ENCODE results near the gene KLHDC8A.
"Not testable (repeated sequence)": the region's sequence is repeated elsewhere in the genome, so short reads cannot be mapped to it uniquely, and the experiment has no call there.

The KLHDC8A gene, protein sequence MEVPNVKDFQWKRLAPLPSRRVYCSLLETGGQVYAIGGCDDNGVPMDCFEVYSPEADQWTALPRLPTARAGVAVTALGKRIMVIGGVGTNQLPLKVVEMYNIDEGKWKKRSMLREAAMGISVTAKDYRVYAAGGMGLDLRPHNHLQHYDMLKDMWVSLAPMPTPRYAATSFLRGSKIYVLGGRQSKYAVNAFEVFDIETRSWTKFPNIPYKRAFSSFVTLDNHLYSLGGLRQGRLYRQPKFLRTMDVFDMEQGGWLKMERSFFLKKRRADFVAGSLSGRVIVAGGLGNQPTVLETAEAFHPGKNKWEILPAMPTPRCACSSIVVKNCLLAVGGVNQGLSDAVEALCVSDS

DNA sequence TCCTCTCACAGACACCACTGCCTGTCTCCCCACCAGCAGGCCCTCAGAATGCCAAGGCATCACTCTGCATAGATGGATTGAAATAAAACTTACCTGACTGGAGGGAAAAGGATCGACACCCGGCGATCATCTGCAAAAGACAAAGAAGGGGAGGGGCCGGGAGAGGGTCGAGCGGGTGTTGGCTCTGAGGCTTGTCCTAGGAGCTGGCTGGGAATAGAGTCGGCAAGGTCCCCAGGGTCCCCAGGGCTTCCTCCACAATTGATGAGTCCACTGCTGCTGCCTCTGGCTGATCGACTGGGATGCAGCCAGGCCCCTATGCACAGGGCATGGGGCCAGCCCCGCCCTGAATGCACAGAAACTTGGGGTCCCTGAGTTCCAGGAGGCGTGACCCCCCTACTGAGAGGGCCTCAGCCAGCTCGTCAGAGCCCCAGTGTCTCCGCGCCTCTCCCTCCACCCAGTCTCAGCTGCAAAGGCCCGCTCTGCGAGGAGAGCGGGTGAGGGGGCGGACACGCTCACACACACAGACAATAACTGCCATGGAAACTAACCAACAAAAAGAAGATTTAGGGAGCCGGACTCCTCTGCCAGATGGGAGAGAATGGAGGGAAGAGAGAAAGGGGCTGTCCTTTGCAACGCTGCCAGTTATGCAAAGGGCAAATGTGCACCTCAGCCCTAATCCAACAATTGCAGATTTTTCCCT, at the start of gene KLHDC8A:
Gene KLHDC8A (minus strand): TSS at position 483 of the 700 bp plus-strand sequence. CDS start 13,318 bp downstream, outside the sequence.
- H3K27ac ChIP-seq (ENCODE audit: low read length) = no peak within 1 kb of the TSS
- no peaks in the 10 kb centered on the region for H3K9me3 ChIP-seq (ENCODE audit: insufficient read depth, low read depth, low read length)
- peaks cover 35% of the 10 kb centered on the region for H3K4me1 ChIP-seq (ENCODE audit: insufficient read depth, low read length)
- no peak within 1 kb of the TSS; the same call in 1 of the 2 replicates for H3K4me3 ChIP-seq (ENCODE audit: low read length)
- H3K27me3 ChIP-seq (ENCODE audit: insufficient read depth, low read length) = no peaks in the 10 kb centered on the region
- no peak within 1 kb of the TSS for H3K9ac ChIP-seq (ENCODE audit: low read depth, low read length)
- H3K36me3 ChIP-seq (ENCODE audit: insufficient read depth, low read depth, low read length) = no peaks in the 10 kb centered on the region

DNA sequence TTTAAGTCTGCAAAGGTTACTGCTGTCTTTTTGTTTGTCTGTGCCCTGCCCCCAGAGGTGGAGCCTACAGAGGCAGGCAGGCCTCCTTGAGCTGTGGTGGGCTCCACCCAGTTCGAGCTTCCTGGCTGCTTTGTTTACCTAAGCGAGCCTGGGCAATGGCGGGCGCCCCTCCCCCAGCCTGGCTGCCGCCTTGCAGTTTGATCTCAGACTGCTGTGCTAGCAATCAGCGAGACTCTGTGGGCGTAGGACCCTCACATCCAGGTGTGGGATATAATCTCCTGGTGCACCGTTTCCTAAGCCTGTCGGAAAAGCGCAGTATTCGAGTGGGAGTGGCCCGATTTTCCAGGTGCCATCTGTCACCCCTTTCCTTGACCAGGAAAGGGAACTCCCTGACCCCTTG, 49.5 kb upstream of the KLHDC8A start:
- H3K36me3 ChIP-seq (ENCODE audit: insufficient read depth, low read depth, low read length); H3K27ac ChIP-seq (ENCODE audit: low read length); H3K9me3 ChIP-seq (ENCODE audit: insufficient read depth, low read depth, low read length); H3K27me3 ChIP-seq (ENCODE audit: insufficient read depth, low read length); H3K4me1 ChIP-seq (ENCODE audit: insufficient read depth, low read length); H3K4me3 ChIP-seq (ENCODE audit: low read length); H3K9ac ChIP-seq (ENCODE audit: low read depth, low read length): not testable (repeated sequence)

DNA sequence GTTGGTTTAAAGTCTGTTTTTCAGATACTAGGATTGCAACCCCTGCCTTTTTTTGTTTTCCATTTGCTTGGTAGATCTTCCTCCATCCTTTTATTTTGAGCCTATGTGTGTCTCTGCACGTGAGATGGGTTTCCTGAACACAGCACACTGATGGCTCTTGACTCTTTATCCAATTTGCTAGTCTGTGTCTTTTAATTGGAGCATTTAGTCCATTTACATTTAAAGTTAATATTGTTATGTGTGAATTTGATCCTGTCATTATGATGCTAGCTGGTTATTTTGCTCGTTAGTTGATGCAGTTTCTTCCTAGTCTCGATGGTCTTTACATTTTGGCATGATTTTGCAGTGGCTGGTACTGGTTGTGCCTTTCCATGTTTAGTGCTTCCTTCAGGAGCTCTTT, 47.8 kb upstream of the KLHDC8A start:
- H3K9me3 ChIP-seq (ENCODE audit: insufficient read depth, low read depth, low read length); H3K27me3 ChIP-seq (ENCODE audit: insufficient read depth, low read length); H3K27ac ChIP-seq (ENCODE audit: low read length); H3K36me3 ChIP-seq (ENCODE audit: insufficient read depth, low read depth, low read length); H3K4me1 ChIP-seq (ENCODE audit: insufficient read depth, low read length); H3K9ac ChIP-seq (ENCODE audit: low read depth, low read length); H3K4me3 ChIP-seq (ENCODE audit: low read length): not testable (repeated sequence)

DNA sequence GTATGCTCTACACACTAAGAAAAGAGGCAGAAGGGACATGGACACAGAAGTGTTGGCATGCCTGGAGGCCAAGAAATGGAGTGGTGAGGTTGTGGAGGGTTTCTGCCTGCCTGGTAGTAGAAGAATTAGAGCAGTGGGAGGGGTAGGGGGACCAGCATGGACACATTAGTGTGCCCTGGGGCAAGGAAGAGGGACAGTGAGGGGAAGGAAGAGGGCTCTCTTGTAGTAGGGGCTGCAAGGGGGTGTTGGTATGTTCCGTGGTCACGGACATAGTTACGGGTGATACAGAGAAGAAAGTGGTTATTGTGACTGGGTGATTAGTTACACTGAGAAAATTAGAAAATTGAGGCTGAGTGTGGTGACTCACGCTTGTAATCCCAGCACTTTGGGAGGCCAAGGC, 41.9 kb upstream of the KLHDC8A start:
- Histone ChIP-seq H3K27ac (ENCODE audit: low read length) (no peak overlapping the region), H3K4me3 (ENCODE audit: low read length) (no peak overlapping the region), H3K4me1 (ENCODE audit: insufficient read depth, low read length) (no peaks in the 10 kb centered on the region), H3K36me3 (ENCODE audit: insufficient read depth, low read depth, low read length) (no peaks in the 10 kb centered on the region), H3K9me3 (ENCODE audit: insufficient read depth, low read depth, low read length) (no peaks in the 10 kb centered on the region), H3K27me3 (ENCODE audit: insufficient read depth, low read length) (no peaks in the 10 kb centered on the region), H3K9ac (ENCODE audit: low read depth, low read length) (no peak overlapping the region)

DNA sequence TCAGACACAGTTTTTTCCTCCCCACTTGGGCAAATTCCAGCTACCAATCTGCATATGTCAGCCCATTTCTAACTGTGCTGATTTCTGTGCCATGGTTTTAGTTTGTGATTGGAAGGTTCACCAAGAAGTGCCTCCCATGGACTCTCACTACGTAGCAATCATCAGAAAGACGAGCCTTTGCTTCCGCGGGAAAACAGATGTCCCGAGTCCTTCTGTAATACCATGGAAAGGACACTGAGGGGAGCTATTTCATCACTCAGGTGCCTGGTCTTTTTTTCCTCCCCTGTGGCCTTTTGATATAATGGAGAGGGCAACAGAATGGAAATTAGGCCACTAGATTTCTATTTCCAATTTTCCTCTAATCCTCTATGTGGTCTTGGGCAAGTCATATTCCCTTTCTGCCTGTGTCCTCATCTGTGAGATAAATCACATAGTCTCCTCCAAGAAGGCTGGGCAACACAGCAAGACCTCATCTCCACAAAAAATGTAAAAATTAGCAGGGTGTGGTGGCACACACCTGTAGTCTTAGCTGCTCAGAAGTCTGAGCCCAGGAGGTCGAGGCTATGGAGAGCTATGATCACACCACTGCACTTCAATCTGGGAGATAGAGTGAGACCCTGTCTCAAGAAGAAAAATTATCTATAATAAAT, 40.4 kb upstream of the KLHDC8A start:
- Histone ChIP-seq H3K9ac (ENCODE audit: low read depth, low read length) (no peak overlapping the region), H3K4me1 (ENCODE audit: insufficient read depth, low read length) (no peaks in the 10 kb centered on the region), H3K27me3 (ENCODE audit: insufficient read depth, low read length) (no peaks in the 10 kb centered on the region), H3K36me3 (ENCODE audit: insufficient read depth, low read depth, low read length) (no peaks in the 10 kb centered on the region), H3K4me3 (ENCODE audit: low read length) (no peak overlapping the region), H3K27ac (ENCODE audit: low read length) (no peak overlapping the region), H3K9me3 (ENCODE audit: insufficient read depth, low read depth, low read length) (no peaks in the 10 kb centered on the region)

DNA sequence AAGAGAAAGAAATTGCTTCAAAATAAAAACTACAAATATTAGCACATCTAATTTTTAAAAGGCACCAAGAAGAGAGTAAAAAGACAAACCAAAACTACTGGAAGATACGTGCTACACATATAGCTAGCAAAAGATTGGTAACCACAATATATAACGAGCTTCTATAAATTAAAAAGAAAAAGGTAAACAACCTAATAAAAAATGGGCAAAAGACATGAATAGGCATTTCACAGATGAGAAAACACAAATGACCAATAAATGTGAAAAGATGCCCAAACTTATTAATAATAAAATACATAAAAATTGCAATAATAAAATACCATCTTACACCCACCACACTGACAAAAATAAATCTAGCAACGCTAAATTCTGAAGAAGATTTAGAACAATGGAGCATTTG, 38.9 kb upstream of the KLHDC8A start:
- Histone ChIP-seq H3K9me3 (ENCODE audit: insufficient read depth, low read depth, low read length) (no peaks in the 10 kb centered on the region), H3K4me3 (ENCODE audit: low read length) (no peak overlapping the region), H3K4me1 (ENCODE audit: insufficient read depth, low read length) (no peaks in the 10 kb centered on the region), H3K36me3 (ENCODE audit: insufficient read depth, low read depth, low read length) (no peaks in the 10 kb centered on the region), H3K27ac (ENCODE audit: low read length) (no peak overlapping the region), H3K27me3 (ENCODE audit: insufficient read depth, low read length) (no peaks in the 10 kb centered on the region), H3K9ac (ENCODE audit: low read depth, low read length) (no peak overlapping the region)

DNA sequence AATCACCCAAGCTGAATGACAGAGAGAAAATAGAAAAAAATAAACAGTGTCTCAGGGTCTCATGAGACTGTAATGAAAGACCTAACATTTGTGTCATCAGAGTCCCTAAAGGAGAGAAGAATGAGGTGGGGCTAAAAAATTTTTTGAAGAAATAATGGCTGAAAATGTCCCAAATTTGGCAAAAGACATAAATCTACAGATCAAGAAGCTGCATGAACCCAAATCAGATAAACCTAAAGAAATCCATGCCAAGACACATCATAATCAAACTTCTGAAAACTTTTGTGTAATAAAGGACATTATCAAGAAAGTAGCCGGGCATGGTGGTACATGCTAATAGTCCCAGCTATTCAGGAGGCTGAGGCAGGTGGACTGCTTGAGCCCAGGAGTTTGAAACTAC, 35.9 kb upstream of the KLHDC8A start:
- H3K9ac ChIP-seq (ENCODE audit: low read depth, low read length) = no peak overlapping the region

DNA sequence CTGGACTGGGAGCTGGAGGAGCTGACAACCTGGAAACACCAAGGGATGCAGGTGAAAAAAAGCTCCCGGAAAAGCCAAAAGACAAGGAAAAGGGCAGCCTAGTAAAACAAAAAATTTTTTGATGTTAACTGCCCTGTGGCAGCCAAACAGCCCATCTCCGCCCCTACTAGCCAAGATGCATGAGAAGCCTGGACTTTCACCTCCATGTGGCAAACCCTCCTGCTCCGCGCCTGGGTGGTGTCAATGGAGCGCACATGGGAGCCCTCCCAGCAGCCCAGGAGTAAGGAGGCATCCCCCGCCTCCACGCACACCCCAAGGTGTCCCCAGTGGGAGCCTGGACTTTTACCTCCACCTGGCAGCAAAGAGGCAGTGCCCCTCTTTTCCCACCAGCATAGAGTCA, 34.7 kb upstream of the KLHDC8A start:
- H3K27ac ChIP-seq (ENCODE audit: low read length) = no peak overlapping the region
- H3K27me3 ChIP-seq (ENCODE audit: insufficient read depth, low read length) = no peaks in the 10 kb centered on the region
- no peak overlapping the region for H3K4me3 ChIP-seq (ENCODE audit: low read length)
- no peaks in the 10 kb centered on the region for H3K36me3 ChIP-seq (ENCODE audit: insufficient read depth, low read depth, low read length)
- no peak overlapping the region for H3K9ac ChIP-seq (ENCODE audit: low read depth, low read length)
- no peaks in the 10 kb centered on the region for H3K9me3 ChIP-seq (ENCODE audit: insufficient read depth, low read depth, low read length)
- no peaks in the 10 kb centered on the region for H3K4me1 ChIP-seq (ENCODE audit: insufficient read depth, low read length)

More for the DNA sequence above, 35.9 kb upstream of the KLHDC8A start:
- no peaks in the 10 kb centered on the region for H3K36me3 ChIP-seq (ENCODE audit: insufficient read depth, low read depth, low read length)
- no peaks in the 10 kb centered on the region for H3K4me1 ChIP-seq (ENCODE audit: insufficient read depth, low read length)
- H3K27ac ChIP-seq (ENCODE audit: low read length) = no peak overlapping the region
- no peaks in the 10 kb centered on the region for H3K9me3 ChIP-seq (ENCODE audit: insufficient read depth, low read depth, low read length)
- H3K4me3 ChIP-seq (ENCODE audit: low read length) = no peak overlapping the region
- no peaks in the 10 kb centered on the region for H3K27me3 ChIP-seq (ENCODE audit: insufficient read depth, low read length)

DNA sequence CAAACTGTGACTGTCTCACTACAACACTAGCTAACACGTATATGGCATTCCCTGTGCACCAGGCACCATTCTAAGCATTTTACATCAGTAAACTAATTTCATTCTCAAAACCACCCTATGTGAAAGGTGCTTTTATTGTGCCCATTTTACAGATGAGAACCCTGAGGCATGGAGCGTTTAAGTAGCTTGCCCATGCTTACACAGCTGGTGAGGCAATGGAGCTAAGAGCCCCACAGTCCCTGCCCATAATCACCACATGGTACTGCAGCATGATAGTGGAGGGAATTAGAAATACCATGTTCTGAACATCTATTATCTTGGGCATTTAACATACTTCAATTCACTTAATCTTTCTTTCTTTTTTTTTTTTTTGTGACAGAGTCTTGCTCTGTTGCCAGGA, 31.1 kb upstream of the KLHDC8A start:
- H3K27me3 ChIP-seq (ENCODE audit: insufficient read depth, low read length) = no peaks in the 10 kb centered on the region
- no peak overlapping the region for H3K9ac ChIP-seq (ENCODE audit: low read depth, low read length)
- no peak overlapping the region for H3K27ac ChIP-seq (ENCODE audit: low read length)
- no peaks in the 10 kb centered on the region for H3K36me3 ChIP-seq (ENCODE audit: insufficient read depth, low read depth, low read length)
- no peaks in the 10 kb centered on the region for H3K4me1 ChIP-seq (ENCODE audit: insufficient read depth, low read length)
- no peak overlapping the region for H3K4me3 ChIP-seq (ENCODE audit: low read length)
- no peaks in the 10 kb centered on the region for H3K9me3 ChIP-seq (ENCODE audit: insufficient read depth, low read depth, low read length)

DNA sequence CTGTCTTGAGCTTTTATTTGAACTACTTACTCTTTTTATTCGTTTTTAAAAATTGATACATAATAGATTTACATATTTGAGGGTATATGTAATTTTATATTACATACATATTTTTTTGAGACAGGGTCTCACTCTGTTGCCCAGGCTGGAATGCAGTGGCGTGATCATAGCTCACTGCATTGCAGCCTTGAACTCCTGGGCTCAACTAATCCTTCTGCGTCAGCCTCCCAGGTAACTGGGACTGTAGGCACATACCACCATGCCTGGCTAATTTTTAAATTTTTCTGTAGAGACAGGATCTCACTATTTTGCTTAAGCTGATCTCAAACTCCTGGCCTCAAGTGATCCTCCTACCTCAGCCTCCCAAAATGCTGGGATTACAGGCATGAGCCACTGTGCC, 26.3 kb upstream of the KLHDC8A start:
- H3K4me1 ChIP-seq (ENCODE audit: insufficient read depth, low read length); H3K27ac ChIP-seq (ENCODE audit: low read length); H3K36me3 ChIP-seq (ENCODE audit: insufficient read depth, low read depth, low read length); H3K27me3 ChIP-seq (ENCODE audit: insufficient read depth, low read length); H3K4me3 ChIP-seq (ENCODE audit: low read length); H3K9me3 ChIP-seq (ENCODE audit: insufficient read depth, low read depth, low read length); H3K9ac ChIP-seq (ENCODE audit: low read depth, low read length): not testable (repeated sequence)

DNA sequence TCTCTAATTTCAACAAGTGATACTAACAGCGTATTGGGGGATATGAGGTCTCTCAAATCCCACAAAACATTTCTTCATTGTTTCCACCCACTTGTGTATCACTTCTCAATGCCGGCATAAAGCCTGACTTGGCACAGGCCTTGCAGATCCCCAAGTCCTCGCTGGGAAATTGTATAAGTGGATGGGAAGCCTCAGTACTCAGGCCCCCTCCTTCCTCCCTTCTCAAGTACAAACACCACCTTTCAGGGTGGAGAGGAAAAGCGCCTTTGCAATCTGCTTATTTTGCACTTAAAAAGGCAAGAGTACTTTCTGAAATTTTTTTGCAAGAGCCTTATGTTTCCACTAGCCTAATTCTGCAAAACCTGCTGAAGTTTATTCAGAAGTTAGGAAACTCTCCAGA, 25.8 kb upstream of the KLHDC8A start:
- Histone ChIP-seq H3K4me3 (ENCODE audit: low read length) (no peak overlapping the region), H3K36me3 (ENCODE audit: insufficient read depth, low read depth, low read length) (no peaks in the 10 kb centered on the region), H3K4me1 (ENCODE audit: insufficient read depth, low read length) (no peaks in the 10 kb centered on the region), H3K27ac (ENCODE audit: low read length) (no peak overlapping the region), H3K27me3 (ENCODE audit: insufficient read depth, low read length) (no peaks in the 10 kb centered on the region), H3K9ac (ENCODE audit: low read depth, low read length) (no peak overlapping the region), H3K9me3 (ENCODE audit: insufficient read depth, low read depth, low read length) (no peaks in the 10 kb centered on the region)

DNA sequence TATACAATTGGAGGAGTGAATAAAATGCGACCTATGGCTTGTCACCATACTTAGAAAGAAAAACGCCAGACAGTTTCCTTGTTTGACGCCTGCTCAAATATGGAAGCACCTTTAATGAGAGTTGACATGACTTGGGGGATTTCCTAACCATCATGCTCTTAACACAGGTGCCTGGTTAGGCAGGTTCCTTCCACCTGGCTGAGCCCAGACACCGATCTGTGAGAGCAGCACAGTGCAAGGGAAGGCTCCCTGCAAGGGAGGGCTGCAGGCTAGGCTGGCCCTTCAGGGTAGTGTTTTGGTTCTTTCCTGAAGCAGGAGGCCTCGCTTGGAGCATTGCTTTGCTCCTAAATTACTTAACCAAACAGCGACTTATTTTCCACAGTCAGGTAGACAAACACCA, 24.6 kb upstream of the KLHDC8A start:
- Histone ChIP-seq H3K4me3 (ENCODE audit: low read length) (no peak overlapping the region), H3K4me1 (ENCODE audit: insufficient read depth, low read length) (peaks cover 5% of the 10 kb centered on the region; the same call in 1 of the 2 replicates), H3K36me3 (ENCODE audit: insufficient read depth, low read depth, low read length) (no peaks in the 10 kb centered on the region), H3K9me3 (ENCODE audit: insufficient read depth, low read depth, low read length) (no peaks in the 10 kb centered on the region), H3K27ac (ENCODE audit: low read length) (no peak overlapping the region), H3K27me3 (ENCODE audit: insufficient read depth, low read length) (no peaks in the 10 kb centered on the region), H3K9ac (ENCODE audit: low read depth, low read length) (no peak overlapping the region)

All from iPS-20b (cell line).